OCI-LY3 (cell line): ENCODE data around the gene RPS18.

Experiments used
- H2AFZ ChIP-seq: fragments of 200-600, 300-600 bp; shearing (Covaris generic); 2 replicates; pipeline ENCODE4 v1.6.0; 2014; ENCODE audit warnings: antibody characterized with exemption, low read depth, low read length
- H3K27ac ChIP-seq: fragments of 200-600, 300-600 bp; sonication (generic); 2 replicates; pipeline ENCODE4 v1.5.1; 2014; ENCODE audit warnings: mild to moderate bottlenecking, low read length, moderate library complexity, mixed read lengths
- H3K27me3 ChIP-seq: fragments of 200-600, 300-600 bp; sonication (generic); 2 replicates; pipeline ENCODE4 v1.6.1; 2014; ENCODE audit warnings: low read depth, low read length, mixed read lengths
- H3K36me3 ChIP-seq: fragments of 200-600, 300-600 bp; sonication (generic); replicated peaks from 2 replicates; pipeline ENCODE3; 2014; ENCODE audit warnings: low read depth, low read length, mixed read lengths
- H3K4me1 ChIP-seq: fragments of 300-600, 200-600 bp; sonication (generic); 2 replicates; pipeline ENCODE4 v1.6.1; 2014; ENCODE audit warnings: low read length, mixed read lengths
- H3K4me2 ChIP-seq: fragments of 200-600, 300-600 bp; sonication (generic); 2 replicates; pipeline ENCODE4 v1.6.1; 2014; ENCODE audit warnings: low read length, mixed read lengths
- H3K4me3 ChIP-seq: fragments of 300-600, 200-600 bp; sonication (generic); 2 replicates; pipeline ENCODE4 v1.5.1; 2014; ENCODE audit warnings: antibody characterized with exemption, mild to moderate bottlenecking, low read length, moderate library complexity
- H3K79me2 ChIP-seq: fragments of 300-600, 200-600 bp; shearing (Covaris generic); 2 replicates; pipeline ENCODE4 v1.6.1; 2014; ENCODE audit warnings: mild to moderate bottlenecking, low read length, mixed read lengths
- H3K9ac ChIP-seq: fragments of 300-600, 200-600 bp; shearing (Covaris generic); 2 replicates; pipeline ENCODE4 v1.6.0; 2014; ENCODE audit warnings: mild to moderate bottlenecking, low read length, moderate library complexity
- H3K9me3 ChIP-seq: fragments of 200-600, 300-600 bp; shearing (Covaris generic); 2 replicates; pipeline ENCODE4 v1.6.1; 2014; ENCODE audit warnings: low read length, mixed read lengths; ENCODE audit not compliant: insufficient read depth
- H4K20me1 ChIP-seq: fragments of 200-600, 300-600 bp; sonication (generic); 2 replicates; pipeline ENCODE4 v1.6.1; 2016; ENCODE audit warnings: low read length, mixed read lengths; ENCODE audit not compliant: insufficient read depth
- EZH2phosphoT487 ChIP-seq: fragments of 200-600 bp; shearing (Covaris generic); IDR thresholded peaks from 2 replicates; pipeline ENCODE4 v1.6.1; 2018; ENCODE audit warnings: antibody characterized with exemption, mixed run types, low read depth
- TF ChIP-seq, protein P1 (sequence below): fragments of 200-600, 300-600 bp; sonication (generic); IDR thresholded peaks from 2 replicates; pipeline ENCODE4 v1.5.1; 2014; ENCODE audit warnings: antibody characterized with exemption, low read length, low read depth

Gene RPS18

DNA sequence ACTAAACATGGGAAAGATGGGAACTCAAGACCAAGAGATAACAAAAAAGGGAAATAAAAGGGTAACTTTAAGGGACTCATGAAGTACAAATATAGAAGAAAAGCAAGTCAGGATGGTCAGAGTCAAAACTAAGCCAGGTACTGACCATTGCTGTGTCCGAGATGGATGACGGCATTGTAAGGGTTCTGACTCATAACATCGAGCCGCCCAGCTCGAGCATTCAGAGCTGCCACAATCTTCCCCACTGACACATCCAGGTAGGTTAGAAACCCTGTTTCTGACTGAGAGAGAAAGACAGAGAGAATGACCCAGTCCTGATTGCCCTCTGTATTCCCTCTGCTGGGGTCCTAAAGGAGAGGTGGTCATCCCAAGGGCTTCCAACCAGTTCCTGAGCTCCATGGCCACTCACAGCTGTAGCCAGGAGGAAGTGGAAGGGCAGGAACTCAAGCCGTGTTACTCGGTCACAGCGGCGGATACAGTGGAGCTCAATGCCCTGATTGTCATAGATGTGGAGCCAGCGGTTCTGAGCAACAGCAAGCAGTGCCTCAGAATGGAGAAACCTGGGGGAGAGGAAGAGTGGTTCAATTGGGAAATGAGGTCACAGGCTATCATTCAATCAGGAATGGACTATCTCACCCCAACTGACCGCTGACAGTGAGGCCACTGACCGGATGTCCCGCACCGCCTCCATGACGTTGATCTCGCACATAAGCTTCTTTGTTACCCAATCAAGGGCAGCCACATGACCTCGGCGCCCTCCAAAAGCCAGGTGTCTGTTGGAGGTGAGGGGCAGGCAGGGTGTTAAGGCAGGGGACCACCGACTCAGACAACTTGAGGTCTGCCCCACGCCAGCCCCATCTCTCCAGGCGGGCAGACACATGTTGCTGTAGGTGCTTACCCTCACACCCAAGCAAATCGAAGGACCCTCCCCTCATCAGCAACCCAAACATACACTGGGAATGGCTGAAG, 15.4 kb downstream of the RPS18 start:
- Histone ChIP-seq H3K4me1 (peaks cover 12% of the 10 kb centered on the region), H3K9ac (no peak overlapping the region), H4K20me1 (no peaks in the 10 kb centered on the region), H3K79me2 (peaks cover 28% of the 10 kb centered on the region), H3K9me3 (no peaks in the 10 kb centered on the region), H3K36me3 (peaks cover 5% of the 10 kb centered on the region), H3K4me3 (no peak overlapping the region), H3K4me2 (no peak overlapping the region), H2AFZ (no peak overlapping the region), H3K27me3 (no peaks in the 10 kb centered on the region), H3K27ac (no peak overlapping the region)
- no peak for TF ChIP-seq EZH2phosphoT487
- TF ChIP-seq, protein P1, sequence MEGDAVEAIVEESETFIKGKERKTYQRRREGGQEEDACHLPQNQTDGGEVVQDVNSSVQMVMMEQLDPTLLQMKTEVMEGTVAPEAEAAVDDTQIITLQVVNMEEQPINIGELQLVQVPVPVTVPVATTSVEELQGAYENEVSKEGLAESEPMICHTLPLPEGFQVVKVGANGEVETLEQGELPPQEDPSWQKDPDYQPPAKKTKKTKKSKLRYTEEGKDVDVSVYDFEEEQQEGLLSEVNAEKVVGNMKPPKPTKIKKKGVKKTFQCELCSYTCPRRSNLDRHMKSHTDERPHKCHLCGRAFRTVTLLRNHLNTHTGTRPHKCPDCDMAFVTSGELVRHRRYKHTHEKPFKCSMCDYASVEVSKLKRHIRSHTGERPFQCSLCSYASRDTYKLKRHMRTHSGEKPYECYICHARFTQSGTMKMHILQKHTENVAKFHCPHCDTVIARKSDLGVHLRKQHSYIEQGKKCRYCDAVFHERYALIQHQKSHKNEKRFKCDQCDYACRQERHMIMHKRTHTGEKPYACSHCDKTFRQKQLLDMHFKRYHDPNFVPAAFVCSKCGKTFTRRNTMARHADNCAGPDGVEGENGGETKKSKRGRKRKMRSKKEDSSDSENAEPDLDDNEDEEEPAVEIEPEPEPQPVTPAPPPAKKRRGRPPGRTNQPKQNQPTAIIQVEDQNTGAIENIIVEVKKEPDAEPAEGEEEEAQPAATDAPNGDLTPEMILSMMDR = no peak

DNA sequence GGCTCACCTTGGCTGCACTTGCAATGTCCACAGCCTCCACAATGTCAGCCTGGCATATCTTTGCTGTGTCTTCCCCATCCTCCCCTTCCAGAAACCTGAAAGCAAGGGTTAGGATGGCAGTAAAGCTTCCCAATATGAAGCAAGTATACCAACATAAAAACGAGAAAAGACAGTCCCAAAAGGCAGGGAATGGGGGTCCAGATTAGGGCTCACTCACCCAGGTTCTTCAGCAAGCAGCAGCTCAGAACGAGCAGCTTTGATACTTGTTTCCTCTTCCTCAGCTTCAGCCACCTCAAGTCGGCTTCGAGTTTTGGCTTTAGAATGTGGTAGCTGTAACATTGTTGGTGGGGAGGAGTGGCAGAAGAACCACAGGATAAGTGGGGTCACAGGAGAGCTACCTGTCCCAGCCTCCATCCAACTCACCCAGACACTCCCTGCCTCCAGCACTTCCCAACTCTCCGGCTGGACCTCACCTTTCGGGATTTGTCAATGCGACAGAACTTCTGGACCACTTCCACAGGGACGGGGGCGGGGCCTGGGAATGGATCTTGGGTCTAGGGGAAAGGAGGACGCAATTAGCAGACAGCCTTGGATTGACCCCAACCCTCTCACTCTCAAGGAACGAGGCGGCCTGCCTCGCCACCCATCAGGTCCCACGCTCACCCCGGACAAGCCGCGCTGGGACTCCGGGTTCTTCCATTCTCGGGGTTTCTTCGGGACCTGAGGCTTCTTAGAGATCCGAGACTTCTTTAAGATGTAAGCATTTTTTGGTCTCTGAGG, 16.5 kb downstream of the RPS18 start:
- TF ChIP-seq, protein P1 = no peak
- no peak for TF ChIP-seq EZH2phosphoT487
- Histone ChIP-seq H3K36me3 (peaks cover 9% of the 10 kb centered on the region), H3K9ac (peak overlapping the region; percentile 89), H3K4me1 (peaks cover 12% of the 10 kb centered on the region), H3K27ac (no peak overlapping the region), H3K79me2 (peaks cover 28% of the 10 kb centered on the region), H3K4me2 (peak overlapping the region; percentile 97), H2AFZ (peak overlapping the region; percentile 70; the same call in 1 of the 2 replicates), H4K20me1 (no peaks in the 10 kb centered on the region), H3K9me3 (no peaks in the 10 kb centered on the region), H3K4me3 (peak overlapping the region; percentile 98), H3K27me3 (no peaks in the 10 kb centered on the region)

DNA sequence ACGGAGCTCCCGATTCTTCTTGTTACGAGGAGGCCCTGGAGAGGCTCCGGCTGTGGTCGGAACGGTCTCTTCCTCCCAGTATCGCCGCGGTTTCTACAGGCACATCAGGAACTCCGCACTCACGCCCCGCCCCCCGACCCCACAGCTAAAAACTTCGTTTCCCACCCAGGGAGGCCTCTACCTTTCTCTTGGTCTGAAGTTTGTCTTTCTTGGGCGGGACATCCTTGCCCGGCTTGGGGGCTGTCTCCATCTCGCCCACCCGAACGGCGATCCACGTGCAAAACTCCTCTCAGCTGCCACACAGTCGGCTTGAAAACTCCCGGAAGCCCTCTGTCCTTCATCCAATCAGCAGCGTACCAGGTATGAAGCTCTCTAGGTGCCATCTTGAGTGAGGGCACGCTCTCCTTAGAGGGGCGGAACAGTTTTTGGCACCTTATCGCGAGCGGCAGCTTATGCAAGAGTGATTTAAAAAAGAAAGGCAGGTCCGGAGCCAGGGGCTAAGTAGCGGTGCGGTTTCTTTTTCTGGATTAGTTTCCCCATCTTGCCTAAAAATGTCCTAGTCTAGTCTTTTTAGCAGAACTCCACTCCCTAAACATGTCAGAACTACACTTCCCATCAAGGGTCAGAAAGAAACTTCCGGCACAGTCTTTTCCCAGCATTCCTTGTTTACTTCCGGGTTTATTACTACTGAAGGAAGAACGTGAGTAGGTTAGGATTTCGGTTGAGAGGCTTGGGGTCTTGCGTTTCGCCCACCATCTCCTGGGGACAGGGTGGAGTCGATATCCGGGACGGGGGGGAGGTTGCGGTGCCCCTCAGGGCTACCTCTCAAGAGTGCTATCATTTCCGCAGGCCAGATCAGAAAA, 17.3 kb downstream of the RPS18 start, which contains the start of the genes PFDN6 and WDR46:
PFDN6 (plus strand) TSS at position 681 of the 863 bp plus-strand sequence. CDS start 256 bp downstream, outside the sequence.
WDR46 (minus strand) TSS at position 319 of the 863 bp plus-strand sequence; CDS start at position 250, 69 bp downstream.
- peak within 1 kb of the TSS; percentile 98 for H3K4me3 ChIP-seq
- H3K9ac ChIP-seq = peak within 1 kb of the TSS; percentile 89
- H3K4me2 ChIP-seq = peak within 1 kb of the TSS; percentile 97
- peaks cover 9% of the 10 kb centered on the region for H3K36me3 ChIP-seq
- peak within 1 kb of the TSS; percentile 38 for H3K27ac ChIP-seq
- H4K20me1 ChIP-seq = no peaks in the 10 kb centered on the region
- peak within 1 kb of the TSS; percentile 70; the same call in 1 of the 2 replicates for H2AFZ ChIP-seq
- H3K9me3 ChIP-seq = no peaks in the 10 kb centered on the region
- peaks cover 28% of the 10 kb centered on the region for H3K79me2 ChIP-seq
- TF ChIP-seq EZH2phosphoT487 = no peak
- TF ChIP-seq, protein P1 = no peak
- H3K4me1 ChIP-seq = peaks cover 12% of the 10 kb centered on the region
- H3K27me3 ChIP-seq = no peaks in the 10 kb centered on the region
